Activated CD4-positive, alpha-beta memory T cell treated with anti-CD3 and anti-CD28 coated beads for 36 hours (primary cell): ENCODE measurements around the gene SIAH3. TPM values are rescaled to one million over a fixed set of nuclear protein-coding genes. Genes with fewer than 3 reads are reported as not detected.

Experiments used
- CTCF ChIA-PET: fragments of 350-600 bp; sonication (Branson Sonifier 250); formaldehyde crosslinking; loops from one replicate; lab custom pipeline; 2021; ENCODE audit warnings: antibody characterized with exemption, inconsistent platforms; lab: Charles Lee
- POLR2A ChIA-PET: fragments of 350-600 bp; sonication (Branson Sonifier 250); formaldehyde crosslinking; loops from one replicate; lab custom pipeline; 2021; ENCODE audit warnings: antibody characterized with exemption; lab: Charles Lee
- DNase-seq: peaks from one replicate; pipeline ENCODE4 v3.0.0-alpha.2; 2020
- H3K27ac Mint-ChIP-seq: one replicate; pipeline ENCODE4 v1.8.0; 2021; ENCODE audit warnings: mixed read lengths
- H3K27me3 Mint-ChIP-seq: one replicate; pipeline ENCODE4 v1.8.0; 2021; ENCODE audit warnings: mixed read lengths
- H3K36me3 Mint-ChIP-seq: one replicate; pipeline ENCODE4 v1.8.0; 2021; ENCODE audit warnings: mixed read lengths
- H3K4me1 Mint-ChIP-seq: one replicate; pipeline ENCODE4 v1.8.0; 2021; ENCODE audit warnings: low read depth, mixed read lengths
- H3K4me3 Mint-ChIP-seq: one replicate; pipeline ENCODE4 v1.8.0; 2021; ENCODE audit warnings: mild to moderate bottlenecking, mixed read lengths
- H3K9me3 Mint-ChIP-seq: one replicate; pipeline ENCODE4 v1.8.0; 2021; ENCODE audit warnings: mixed read lengths
- intact Hi-C: fragments of 100-400 bp; cut with micrococcal nuclease; formaldehyde crosslinking; loops from one replicate; pipeline ENCODE4 v1.15.1; 2023
- total RNA-seq, 2 experiments: library from RNA; stranded (reverse); gene quantifications; one replicate each; pipeline ENCODE4 v1.2.3, GENCODE V29; 2021

The SIAH3 gene
- total RNA-seq, 2 experiments from 2014 or later, result 0.05 to 0.07 TPM

- POLR2A ChIA-PET, result no interaction called here
- H3K9me3 Mint-ChIP-seq, result no peaks in the 10 kb centered on the region
- intact Hi-C loops, result no loop called here
- DNase-seq, result no peak
- H3K27me3 Mint-ChIP-seq, result no peaks in the 10 kb centered on the region
- H3K36me3 Mint-ChIP-seq, result no peaks in the 10 kb centered on the region
- CTCF ChIA-PET, result no interaction called here
- no peak overlapping the region for H3K4me3 Mint-ChIP-seq
- no peak overlapping the region for H3K27ac Mint-ChIP-seq
- no peaks in the 10 kb centered on the region for H3K4me1 Mint-ChIP-seq
Observed at GRCh38 chr13:45830121-45830520, 21.4 kb downstream of the SIAH3 start.

- no peak overlapping the region for H3K4me3 Mint-ChIP-seq
- H3K36me3 Mint-ChIP-seq, result no peaks in the 10 kb centered on the region
- H3K9me3 Mint-ChIP-seq, result no peaks in the 10 kb centered on the region
- no peaks in the 10 kb centered on the region for H3K4me1 Mint-ChIP-seq
- H3K27me3 Mint-ChIP-seq, result no peaks in the 10 kb centered on the region
- no peak overlapping the region for H3K27ac Mint-ChIP-seq
- CTCF ChIA-PET, result no interaction called here
- intact Hi-C loops, result no loop called here
- DNase-seq, result no peak
- POLR2A ChIA-PET, result interaction anchor here (0.8 kb wide), 1 partner anchor 8 kb away, joined by 4 read pairs; no protein-coding TSS in a partner anchor
Observed at GRCh38 chr13:45828256-45828968, 23.1 kb downstream of the SIAH3 start.

GRCh38 chr13:45827318-45827717 is 24.2 kb downstream of the SIAH3 start:
- intact Hi-C loops, result no loop called here

GRCh38 chr13:45826731-45827130 is 24.8 kb downstream of the SIAH3 start:
- H3K4me1 Mint-ChIP-seq, result no peaks in the 10 kb centered on the region
- ChIA-PET CTCF (interaction anchor here (1.9 kb wide), 1 partner anchor 19 kb away, joined by 5 read pairs; no protein-coding TSS in a partner anchor), POLR2A (no interaction called here)
- H3K36me3 Mint-ChIP-seq, result no peaks in the 10 kb centered on the region
- no peaks in the 10 kb centered on the region for H3K27me3 Mint-ChIP-seq
- H3K27ac Mint-ChIP-seq, result no peak overlapping the region
- DNase-seq, result no peak
- H3K4me3 Mint-ChIP-seq, result no peak overlapping the region
- intact Hi-C loops, result no loop called here
- no peaks in the 10 kb centered on the region for H3K9me3 Mint-ChIP-seq

More at GRCh38 chr13:45827318-45827717, 24.2 kb downstream of the SIAH3 start:
- ChIA-PET POLR2A (no interaction called here), CTCF (no interaction called here)
- no peaks in the 10 kb centered on the region for H3K9me3 Mint-ChIP-seq
- no peaks in the 10 kb centered on the region for H3K4me1 Mint-ChIP-seq
- no peaks in the 10 kb centered on the region for H3K27me3 Mint-ChIP-seq
- no peaks in the 10 kb centered on the region for H3K36me3 Mint-ChIP-seq
- H3K27ac Mint-ChIP-seq, result no peak overlapping the region
- H3K4me3 Mint-ChIP-seq, result no peak overlapping the region
- DNase-seq, result no peak

- POLR2A ChIA-PET, result interaction anchor here (0.6 kb wide), 1 partner anchor 185 kb away, joined by 3 read pairs; no protein-coding TSS in a partner anchor
- Mint-ChIP-seq H3K36me3 (no peaks in the 10 kb centered on the region), H3K9me3 (no peaks in the 10 kb centered on the region), H3K4me1 (no peaks in the 10 kb centered on the region), H3K27ac (no peak overlapping the region), H3K4me3 (no peak overlapping the region), H3K27me3 (no peaks in the 10 kb centered on the region)
- intact Hi-C loops, result no loop called here
- no peak for DNase-seq
- CTCF ChIA-PET, result interaction anchor here (1.9 kb wide), 1 partner anchor 17 kb away, joined by 5 read pairs; no protein-coding TSS in a partner anchor
Observed at GRCh38 chr13:45825387-45825650, 26.2 kb downstream of the SIAH3 start.

GRCh38 chr13:45823583-45823982 is 28.0 kb downstream of the SIAH3 start:
- Mint-ChIP-seq H3K27me3 (no peaks in the 10 kb centered on the region), H3K9me3 (peaks cover under 1% of the 10 kb centered on the region), H3K27ac (no peak overlapping the region), H3K4me3 (no peak overlapping the region), H3K36me3 (no peaks in the 10 kb centered on the region), H3K4me1 (no peaks in the 10 kb centered on the region)
- intact Hi-C loops, result no loop called here
- POLR2A ChIA-PET, result no interaction called here
- CTCF ChIA-PET, result interaction anchor here (1.0 kb wide), 1 partner anchor 16 kb away, joined by 3 read pairs; no protein-coding TSS in a partner anchor
- DNase-seq, result no peak

- H3K9me3 Mint-ChIP-seq, result peaks cover 3% of the 10 kb centered on the region
- POLR2A ChIA-PET, result no interaction called here
- intact Hi-C loops, result no loop called here
- H3K27me3 Mint-ChIP-seq, result no peaks in the 10 kb centered on the region
- no peak overlapping the region for H3K27ac Mint-ChIP-seq
- CTCF ChIA-PET, result no interaction called here
- no peaks in the 10 kb centered on the region for H3K36me3 Mint-ChIP-seq
- H3K4me1 Mint-ChIP-seq, result no peaks in the 10 kb centered on the region
- no peak overlapping the region for H3K4me3 Mint-ChIP-seq
- no peak for DNase-seq
Observed at GRCh38 chr13:45821811-45822210, 29.7 kb downstream of the SIAH3 start.

GRCh38 chr13:45820106-45820838 is 31.3 kb downstream of the SIAH3 start:
- Mint-ChIP-seq H3K27me3 (no peaks in the 10 kb centered on the region), H3K9me3 (peaks cover 3% of the 10 kb centered on the region), H3K27ac (no peak overlapping the region), H3K4me3 (no peak overlapping the region), H3K36me3 (no peaks in the 10 kb centered on the region), H3K4me1 (no peaks in the 10 kb centered on the region)
- ChIA-PET POLR2A (no interaction called here), CTCF (interaction anchor here (0.7 kb wide), 1 partner anchor 13 kb away, joined by 5 read pairs; no protein-coding TSS in a partner anchor)
- no peak for DNase-seq
- intact Hi-C loops, result no loop called here

- Mint-ChIP-seq H3K27me3 (no peaks in the 10 kb centered on the region), H3K4me1 (no peaks in the 10 kb centered on the region), H3K4me3 (no peak overlapping the region), H3K36me3 (no peaks in the 10 kb centered on the region), H3K27ac (no peak overlapping the region), H3K9me3 (peaks cover 3% of the 10 kb centered on the region)
- intact Hi-C loops, result no loop called here
- DNase-seq, result no peak
- POLR2A ChIA-PET, result interaction anchor here (0.6 kb wide), 1 partner anchor 141 kb away, joined by 5 read pairs; no protein-coding TSS in a partner anchor
- CTCF ChIA-PET, result interaction anchor here (0.6 kb wide), 1 partner anchor 14 kb away, joined by 3 read pairs; no protein-coding TSS in a partner anchor
Observed at GRCh38 chr13:45817833-45818232, 33.7 kb downstream of the SIAH3 start.

- Mint-ChIP-seq H3K27ac (no peak overlapping the region), H3K36me3 (no peaks in the 10 kb centered on the region), H3K4me3 (no peak overlapping the region), H3K27me3 (no peaks in the 10 kb centered on the region), H3K4me1 (no peaks in the 10 kb centered on the region), H3K9me3 (peaks cover 3% of the 10 kb centered on the region)
- ChIA-PET CTCF (no interaction called here), POLR2A (no interaction called here)
- DNase-seq, result no peak
- intact Hi-C loops, result no loop called here
Observed at GRCh38 chr13:45816427-45816826, 35.1 kb downstream of the SIAH3 start.

GRCh38 chr13:45812695-45813372 is 38.7 kb downstream of the SIAH3 start:
- intact Hi-C loops, result no loop called here
- Mint-ChIP-seq H3K27me3 (no peaks in the 10 kb centered on the region), H3K27ac (no peak overlapping the region), H3K4me3 (no peak overlapping the region), H3K36me3 (no peaks in the 10 kb centered on the region), H3K4me1 (peaks cover 3% of the 10 kb centered on the region), H3K9me3 (no peaks in the 10 kb centered on the region)
- DNase-seq, result no peak
- POLR2A ChIA-PET, result no interaction called here
- CTCF ChIA-PET, result no interaction called here
